Raji (cell line): ENCODE data around the gene GRIK2.

Source experiments
- POLR2A ChIP-seq: IDR thresholded peaks from 2 replicates; pipeline ENCODE4 v1.6.1; 2011; ENCODE audit warnings: low read depth, low read length, control low read depth; ENCODE audit not compliant: insufficient read depth

Gene GRIK2

GRCh38 chr6:102051720-102052119 is 658.2 kb downstream of the GRIK2 start:
- no peak for TF ChIP-seq POLR2A

- TF ChIP-seq POLR2A, result no peak
These were observed 670.6 kb downstream of the GRIK2 start for GRCh38 chr6:102064142-102064541.

GRCh38 chr6:102066301-102066700 is 672.8 kb downstream of the GRIK2 start:
- no peak for TF ChIP-seq POLR2A

- no peak for TF ChIP-seq POLR2A
These were observed 674.9 kb downstream of the GRIK2 start for GRCh38 chr6:102068349-102068929.

GRCh38 chr6:102075539-102075938 is 682.0 kb downstream of the GRIK2 start:
- no peak for TF ChIP-seq POLR2A

- no peak for TF ChIP-seq POLR2A
These were observed 691.7 kb downstream of the GRIK2 start for GRCh38 chr6:102085257-102085656.

GRCh38 chr6:102114402-102114801 is 720.9 kb downstream of the GRIK2 start:
- no peak for TF ChIP-seq POLR2A

- TF ChIP-seq POLR2A, result no peak
These were observed 722.4 kb downstream of the GRIK2 start for GRCh38 chr6:102115911-102116310.

GRCh38 chr6:102118034-102118433 is 724.5 kb downstream of the GRIK2 start:
- TF ChIP-seq POLR2A, result no peak
